Skeletal muscle satellite cell (primary cell): Measurements from ENCODE around the gene AMN.

Experiments used
- H3K27me3 ChIP-seq: 2 replicates; pipeline ENCODE4 v1.7.0; 2013; ENCODE audit warnings: low read length; ENCODE audit not compliant: control insufficient read depth, insufficient read depth
- H3K36me3 ChIP-seq: 2 replicates; pipeline ENCODE4 v1.7.0; 2013; ENCODE audit warnings: mild to moderate bottlenecking, control low read depth, low read length; ENCODE audit not compliant: insufficient read depth
- H3K4me1 ChIP-seq: 2 replicates; pipeline ENCODE4 v1.7.0; 2013; ENCODE audit warnings: low read length; ENCODE audit not compliant: control insufficient read depth, insufficient read depth
- H3K4me2 ChIP-seq: 2 replicates; pipeline ENCODE4 v1.7.0; 2013; ENCODE audit warnings: mild to moderate bottlenecking, low read length
- H3K4me3 ChIP-seq: 2 replicates; pipeline ENCODE4 v1.7.0; 2013; ENCODE audit warnings: low read length
- H3K9ac ChIP-seq: 2 replicates; pipeline ENCODE4 v1.7.0; 2013; ENCODE audit warnings: mild to moderate bottlenecking, low read depth, low read length, moderate library complexity
- H3K9me3 ChIP-seq: replicated peaks from 2 replicates; pipeline ENCODE4 v1.7.0; 2013; ENCODE audit warnings: mild to moderate bottlenecking, control low read depth, low read length

AMN gene

GRCh38 chr14:102900631-102901571, 21.6 kb upstream of the AMN start:
- Histone ChIP-seq H3K36me3 (peaks cover 13% of the 10 kb centered on the region), H3K9ac (no peak overlapping the region), H3K4me3 (no peak overlapping the region), H3K9me3 (no peaks in the 10 kb centered on the region), H3K4me2 (no peak overlapping the region), H3K4me1 (no peaks in the 10 kb centered on the region), H3K27me3 (no peaks in the 10 kb centered on the region)

GRCh38 chr14:102901633-102902032, 20.8 kb upstream of the AMN start:
- Histone ChIP-seq H3K9me3 (no peaks in the 10 kb centered on the region), H3K4me1 (no peaks in the 10 kb centered on the region), H3K36me3 (peaks cover 17% of the 10 kb centered on the region), H3K27me3 (no peaks in the 10 kb centered on the region), H3K4me3 (no peak overlapping the region), H3K9ac (no peak overlapping the region), H3K4me2 (no peak overlapping the region)

DNA sequence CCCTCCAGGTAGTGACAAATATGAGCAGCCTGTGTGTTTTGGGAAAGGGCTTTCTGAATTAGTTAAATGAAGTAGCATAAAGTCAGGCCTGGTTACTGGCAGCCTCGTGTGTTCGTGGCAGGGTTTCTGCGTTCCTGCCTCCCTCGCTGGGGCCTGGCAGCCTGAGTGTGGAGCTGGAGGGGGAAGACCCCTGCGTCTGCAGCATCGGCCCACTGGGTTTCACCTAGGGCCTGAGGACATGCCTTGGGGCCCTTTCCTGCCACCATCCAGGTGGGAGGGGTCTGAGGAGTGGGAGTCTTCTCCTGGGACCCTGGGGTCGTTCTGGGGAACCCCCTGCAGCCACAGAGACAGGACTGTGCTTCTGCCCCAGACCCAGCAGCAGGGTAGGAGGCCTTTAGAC, 20.4 kb upstream of the AMN start:
- Histone ChIP-seq H3K4me2 (no peak overlapping the region), H3K36me3 (peaks cover 19% of the 10 kb centered on the region), H3K4me1 (no peaks in the 10 kb centered on the region), H3K4me3 (no peak overlapping the region), H3K9me3 (no peaks in the 10 kb centered on the region), H3K27me3 (no peaks in the 10 kb centered on the region), H3K9ac (no peak overlapping the region)

DNA sequence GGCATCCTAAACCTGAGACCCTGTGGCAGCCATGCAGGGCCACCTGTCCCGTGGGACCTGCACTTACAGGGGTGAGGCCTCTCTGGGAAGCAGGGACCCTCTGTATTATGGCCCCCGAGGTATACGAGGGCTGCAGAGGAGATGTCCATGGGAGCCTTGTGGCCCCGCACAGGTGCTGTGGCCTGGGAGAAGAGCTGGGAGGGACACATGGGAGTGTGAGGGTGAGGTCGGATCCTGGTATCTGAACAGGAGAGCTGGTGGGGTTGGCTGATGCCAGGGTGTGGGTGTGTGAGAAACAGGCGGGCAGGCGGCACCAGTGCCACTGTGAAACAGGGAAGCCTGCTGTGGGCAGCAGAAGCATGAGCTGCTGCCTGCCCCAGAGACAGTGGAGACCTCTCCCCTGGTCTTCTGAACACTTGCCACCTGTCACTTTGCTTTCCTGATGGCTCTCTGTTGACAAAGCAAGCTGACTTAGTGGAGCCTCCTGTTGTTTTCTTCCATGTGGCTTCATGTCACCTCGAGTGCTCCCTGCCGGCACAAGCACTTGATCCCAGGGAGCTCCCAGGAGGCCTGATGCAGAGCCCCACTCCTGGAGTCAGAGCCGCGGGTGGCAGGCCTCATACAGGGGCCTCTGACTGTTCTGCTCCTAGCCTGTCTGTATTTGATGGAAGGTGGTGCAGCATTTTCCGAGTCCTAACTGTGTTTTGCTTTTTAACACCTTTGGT, 19.8 kb upstream of the AMN start:
- Histone ChIP-seq H3K27me3 (no peaks in the 10 kb centered on the region), H3K9me3 (no peaks in the 10 kb centered on the region), H3K4me3 (no peak overlapping the region), H3K9ac (no peak overlapping the region), H3K4me1 (no peaks in the 10 kb centered on the region), H3K36me3 (peaks cover 22% of the 10 kb centered on the region), H3K4me2 (no peak overlapping the region)

DNA sequence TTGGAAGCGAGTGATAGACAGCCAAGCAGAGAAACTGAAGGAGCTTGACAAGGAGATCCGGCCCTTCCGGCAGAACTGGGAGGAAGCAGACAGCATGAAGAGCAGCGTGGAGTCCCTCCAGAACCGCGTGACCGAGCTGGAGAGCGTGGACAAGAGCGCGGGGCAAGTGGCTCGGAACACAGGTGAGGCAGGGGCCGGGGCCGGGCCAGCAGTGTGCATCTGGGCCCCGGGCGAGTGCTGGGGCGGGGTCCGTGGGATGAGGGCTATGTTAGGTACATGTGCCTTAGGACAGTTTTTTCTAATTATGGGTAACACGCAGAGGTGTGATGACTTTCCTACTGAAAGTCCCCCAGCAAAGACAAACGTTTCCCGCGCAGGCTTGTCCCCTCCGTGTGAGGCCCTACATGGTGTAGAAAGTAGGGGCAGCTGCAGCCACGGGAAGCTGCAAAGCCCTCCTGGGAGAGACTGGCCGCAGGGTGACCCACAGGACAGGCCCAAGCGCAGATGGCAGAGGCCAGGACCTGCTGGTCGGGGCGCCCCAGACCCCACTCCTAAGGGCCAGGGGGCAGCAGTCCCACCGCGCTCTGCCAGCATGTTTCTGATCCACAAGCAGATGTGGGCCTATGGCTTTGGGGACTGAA, 19.1 kb upstream of the AMN start:
- Histone ChIP-seq H3K4me3 (no peak overlapping the region), H3K4me2 (no peak overlapping the region), H3K9ac (no peak overlapping the region), H3K4me1 (no peaks in the 10 kb centered on the region), H3K9me3 (no peaks in the 10 kb centered on the region), H3K36me3 (peaks cover 20% of the 10 kb centered on the region), H3K27me3 (no peaks in the 10 kb centered on the region)

GRCh38 chr14:102903889-102904512, 18.5 kb upstream of the AMN start:
- Histone ChIP-seq H3K4me3 (no peak overlapping the region), H3K27me3 (no peaks in the 10 kb centered on the region), H3K4me1 (no peaks in the 10 kb centered on the region), H3K4me2 (no peak overlapping the region), H3K9me3 (no peaks in the 10 kb centered on the region), H3K36me3 (peaks cover 20% of the 10 kb centered on the region), H3K9ac (no peak overlapping the region)

- Histone ChIP-seq H3K36me3 (peaks cover 20% of the 10 kb centered on the region), H3K4me1 (no peaks in the 10 kb centered on the region), H3K27me3 (no peaks in the 10 kb centered on the region), H3K9ac (no peak overlapping the region), H3K4me2 (no peak overlapping the region), H3K9me3 (no peaks in the 10 kb centered on the region), H3K4me3 (no peak overlapping the region)
Observed at GRCh38 chr14:102905116-102906108, 17.1 kb upstream of the AMN start.

GRCh38 chr14:102906616-102907302, 15.7 kb upstream of the AMN start:
- Histone ChIP-seq H3K9ac (no peak overlapping the region), H3K4me3 (no peak overlapping the region), H3K9me3 (no peaks in the 10 kb centered on the region), H3K4me1 (no peaks in the 10 kb centered on the region), H3K4me2 (no peak overlapping the region), H3K36me3 (peaks cover 20% of the 10 kb centered on the region), H3K27me3 (no peaks in the 10 kb centered on the region)

GRCh38 chr14:102907303-102907844, 15.1 kb upstream of the AMN start:
- Histone ChIP-seq H3K9ac (no peak overlapping the region), H3K36me3 (peaks cover 20% of the 10 kb centered on the region), H3K9me3 (no peaks in the 10 kb centered on the region), H3K4me3 (no peak overlapping the region), H3K4me2 (no peak overlapping the region), H3K4me1 (no peaks in the 10 kb centered on the region), H3K27me3 (no peaks in the 10 kb centered on the region)
